ENCODE measurements around the gene RNASE13.

DNA sequence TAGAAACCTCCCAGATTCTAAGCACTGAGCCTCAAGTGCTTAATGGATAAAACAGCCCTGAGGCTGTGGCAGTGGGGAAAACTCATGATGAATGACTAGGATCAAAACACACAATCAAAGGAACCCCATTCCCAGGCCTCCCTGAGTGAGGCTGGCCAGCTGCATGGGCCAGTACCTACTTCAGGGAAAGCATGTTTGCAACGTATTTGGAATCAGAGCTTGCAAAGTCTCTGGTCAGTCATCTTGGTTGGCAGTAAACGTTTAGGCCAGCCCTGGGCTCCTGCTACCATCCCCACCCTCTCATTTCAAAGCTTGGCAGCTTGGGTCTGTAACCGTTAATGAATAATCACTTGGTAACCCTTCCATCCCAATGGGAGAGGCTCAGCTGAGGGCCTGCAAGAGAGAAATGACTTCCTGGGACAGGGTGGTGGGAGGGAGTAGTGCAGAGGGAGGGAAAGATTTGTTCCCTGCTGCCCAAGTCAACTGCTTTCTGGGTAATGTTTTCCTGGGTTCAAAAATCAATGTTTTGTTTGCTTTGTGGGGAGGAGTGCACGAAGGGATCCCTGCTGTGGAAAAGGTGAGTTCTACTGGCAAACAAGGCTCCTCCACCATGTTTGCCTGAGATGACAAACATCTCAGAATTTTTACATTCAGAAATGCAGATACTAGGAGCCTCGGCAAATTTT, 21.0 kb upstream of the RNASE13 start:
- TF ChIP-seq EZH2 (IDR thresholded peaks at IDR 0.05; ENCODE audit: insufficient read depth, poor library complexity, severe bottlenecking) (no peak), EZH2phosphoT487 (IDR thresholded peaks at IDR 0.05; ENCODE audit: insufficient read depth, low read depth) (no peak)

Measured in GM23248 (cell line).